Sigmoid colon (tissue), 4 donors: Measurements from ENCODE around the gene CCDC57.

Experiments used
- CTCF ChIP-seq, 4 experiments: fragments of 450-650 bp in 3 of 4; fragments of 200-600 bp in 1 of 4; IDR thresholded peaks; one replicate each; pipeline ENCODE4 v1.5.1; 2016 to 2019; ENCODE audit warnings: antibody characterized with exemption in 4 of 4, mild to moderate bottlenecking in 3 of 4, moderate library complexity in 2 of 4
- POLR2AphosphoS5 ChIP-seq, 4 donors: sonication (generic); formaldehyde crosslinking; IDR thresholded peaks; one replicate each; pipeline ENCODE4 v1.6.1; 2017; ENCODE audit warnings: antibody characterized with exemption in 4 of 4

DNA sequence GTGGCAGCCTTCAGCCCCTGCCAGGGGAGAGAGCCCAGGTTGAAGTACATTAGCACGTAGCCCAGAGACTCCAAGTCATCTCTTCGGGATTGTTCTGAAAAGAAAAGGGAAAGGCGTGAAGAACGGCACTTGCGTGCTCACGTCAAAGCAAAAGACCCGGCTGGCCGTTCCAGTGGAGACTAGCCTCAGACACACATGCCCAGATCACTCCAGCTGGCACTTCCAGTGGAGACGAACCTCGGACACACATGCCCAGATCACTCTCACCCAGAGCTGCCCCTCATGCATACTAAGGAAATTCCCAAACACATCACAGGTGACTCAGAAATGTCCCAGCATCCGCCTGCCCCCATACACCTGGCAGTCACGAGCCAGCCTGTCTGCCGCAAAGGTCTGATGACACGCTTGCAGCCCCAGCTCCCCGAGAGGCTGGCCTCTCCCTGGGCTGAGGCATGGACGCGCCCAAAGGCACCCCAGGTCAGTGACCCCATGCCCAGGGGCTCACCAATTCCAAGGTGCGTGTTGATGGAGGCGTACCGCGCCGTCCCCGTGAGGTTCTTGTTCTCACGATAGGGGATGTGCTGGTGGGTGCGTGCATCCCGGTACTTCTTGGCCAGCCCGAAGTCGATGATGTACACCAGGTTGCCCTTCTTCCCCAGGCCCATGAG lies 40.0 kb upstream of the CCDC57 start:
- TF ChIP-seq CTCF (IDR thresholded peaks at IDR 0.05) (no peak), POLR2AphosphoS5 (IDR thresholded peaks at IDR 0.05) (no peak)
